Measurements from ENCODE around the gene XCR1. TPM values are rescaled to one million over a fixed set of nuclear protein-coding genes. Genes with fewer than 3 reads are reported as not detected.

The XCR1 gene
- not detected for total RNA-seq
- polyA plus RNA-seq (2013, experiment 1 of 2): not detected
- not detected for polyA plus RNA-seq (2013, experiment 2 of 2)
- long read RNA-seq, experiment 1: 0 reads
- long read RNA-seq, experiment 2: 0 reads
- long read RNA-seq, experiment 3: 0 reads
- long read RNA-seq, experiment 4: 0 reads

- Mint-ChIP-seq H3K4me3 (no peak within 1 kb of the TSS), H3K27ac (no peak within 1 kb of the TSS), H3K4me1 (no peaks in the 10 kb centered on the region), H3K36me3 (ENCODE audit: low read depth) (no peaks in the 10 kb centered on the region), H3K27me3 (ENCODE audit: insufficient read depth) (no peaks in the 10 kb centered on the region), H3K9me3 (peaks cover 10% of the 10 kb centered on the region)
- 90 to 94% methylated on average over 2 to 3 of the region's 3 CpGs for WGBS, 2 experiments (ENCODE audit: insufficient coverage in 1 of 2, insufficient read length in 1 of 2)
- H3K27ac ChIP-seq (ENCODE audit: low read depth, low read length): no peak within 1 kb of the TSS
- H3K4me3 ChIP-seq (ENCODE audit: low read length): no peak within 1 kb of the TSS
- H3K4me1 ChIP-seq (ENCODE audit: control insufficient read depth, insufficient read depth, low read length): no peaks in the 10 kb centered on the region
- no peaks in the 10 kb centered on the region for H3K27me3 ChIP-seq (ENCODE audit: control insufficient read depth, insufficient read depth, low read length, poor library complexity, severe bottlenecking)
- no peak for DNase-seq
- H3K36me3 ChIP-seq (ENCODE audit: control insufficient read depth, insufficient read depth, low read length): no peaks in the 10 kb centered on the region
- no peak within 1 kb of the TSS for H3K9ac ChIP-seq (ENCODE audit: extremely low read depth, low read length, poor library complexity, severe bottlenecking)
- no peak for TF ChIP-seq CTCF (conservative IDR thresholded peaks at IDR 0.05)
- H3K9me3 ChIP-seq (ENCODE audit: control insufficient read depth, low read length): no peaks in the 10 kb centered on the region
Measured at GRCh38 chr3:46027021-46027705, at the start of gene XCR1. XCR1 (minus strand) TSS chr3:46027483; CDS start chr3:46021947, 5,536 bp downstream.

DNA sequence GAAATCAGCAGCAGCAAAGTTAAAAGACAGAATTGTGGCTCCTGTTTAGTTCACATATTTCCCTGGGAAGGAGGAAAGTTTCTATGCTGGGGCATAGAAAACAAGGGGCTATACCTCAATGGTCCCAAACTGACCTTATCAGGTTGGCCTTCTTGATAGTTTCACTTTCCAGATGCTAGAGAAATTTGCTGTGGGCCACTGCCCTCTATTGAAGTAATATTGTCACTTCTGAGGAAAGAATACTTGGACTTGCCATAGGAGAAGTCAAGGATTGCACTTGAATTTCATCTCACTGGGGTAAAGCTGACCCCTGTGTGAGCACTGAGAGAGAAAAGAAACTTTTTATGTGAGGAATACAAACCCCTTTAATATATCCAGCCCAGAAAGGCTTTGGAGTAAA lies 49.3 kb upstream of the XCR1 start:
- Mint-ChIP-seq H3K36me3 (ENCODE audit: low read depth) (no peaks in the 10 kb centered on the region), H3K4me1 (peaks cover 11% of the 10 kb centered on the region), H3K27ac (no peak overlapping the region), H3K27me3 (ENCODE audit: insufficient read depth) (peaks cover 3% of the 10 kb centered on the region), H3K9me3 (peaks cover 25% of the 10 kb centered on the region), H3K4me3 (no peak overlapping the region)
- H3K9me3 ChIP-seq (ENCODE audit: control insufficient read depth, low read length): peaks cover 13% of the 10 kb centered on the region
- no peaks in the 10 kb centered on the region for H3K27me3 ChIP-seq (ENCODE audit: control insufficient read depth, insufficient read depth, low read length, poor library complexity, severe bottlenecking)
- no peak overlapping the region for H3K4me3 ChIP-seq (ENCODE audit: low read length)
- no peak overlapping the region for H3K9ac ChIP-seq (ENCODE audit: extremely low read depth, low read length, poor library complexity, severe bottlenecking)
- no peak overlapping the region for H3K27ac ChIP-seq (ENCODE audit: low read depth, low read length)
- H3K36me3 ChIP-seq (ENCODE audit: control insufficient read depth, insufficient read depth, low read length): no peaks in the 10 kb centered on the region
- no peaks in the 10 kb centered on the region for H3K4me1 ChIP-seq (ENCODE audit: control insufficient read depth, insufficient read depth, low read length)
- TF ChIP-seq CTCF (conservative IDR thresholded peaks at IDR 0.05): no peak
- DNase-seq: no peak

DNA sequence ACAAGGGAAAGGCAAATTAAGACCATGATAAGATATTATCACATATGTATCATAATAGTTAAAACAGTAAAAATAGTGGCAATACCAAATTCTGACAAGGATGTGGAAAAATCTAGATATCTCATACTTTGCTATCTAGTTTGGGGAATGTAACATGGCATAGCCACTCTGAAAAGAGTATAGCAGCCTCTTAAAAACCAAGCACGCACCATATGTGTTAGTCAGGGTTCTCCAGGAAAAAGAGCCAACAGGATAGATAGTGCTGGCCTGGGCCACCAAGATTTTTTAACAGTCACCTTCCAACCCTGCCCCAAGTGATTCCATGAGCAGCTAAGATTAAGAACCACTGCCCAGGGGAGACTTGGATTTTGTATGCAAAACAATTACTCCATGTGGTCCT lies 48.5 kb upstream of the XCR1 start:
- Mint-ChIP-seq H3K4me3 (no peak overlapping the region), H3K9me3 (peaks cover 25% of the 10 kb centered on the region), H3K27me3 (ENCODE audit: insufficient read depth) (peaks cover 3% of the 10 kb centered on the region), H3K27ac (no peak overlapping the region), H3K4me1 (peaks cover 11% of the 10 kb centered on the region), H3K36me3 (ENCODE audit: low read depth) (no peaks in the 10 kb centered on the region)
- WGBS, 2 experiments (ENCODE audit: insufficient coverage in 1 of 2, insufficient read length in 1 of 2): 98 to 100% methylated on average over 1 of the region's 1 CpG
- no peak overlapping the region for H3K4me3 ChIP-seq (ENCODE audit: low read length)
- H3K9ac ChIP-seq (ENCODE audit: extremely low read depth, low read length, poor library complexity, severe bottlenecking): no peak overlapping the region
- no peaks in the 10 kb centered on the region for H3K4me1 ChIP-seq (ENCODE audit: control insufficient read depth, insufficient read depth, low read length)
- H3K9me3 ChIP-seq (ENCODE audit: control insufficient read depth, low read length): peaks cover 13% of the 10 kb centered on the region
- no peaks in the 10 kb centered on the region for H3K36me3 ChIP-seq (ENCODE audit: control insufficient read depth, insufficient read depth, low read length)
- H3K27me3 ChIP-seq (ENCODE audit: control insufficient read depth, insufficient read depth, low read length, poor library complexity, severe bottlenecking): no peaks in the 10 kb centered on the region
- no peak for TF ChIP-seq CTCF (conservative IDR thresholded peaks at IDR 0.05)
- H3K27ac ChIP-seq (ENCODE audit: low read depth, low read length): no peak overlapping the region
- DNase-seq: no peak
